HEK293 (cell line): ENCODE measurements around the gene DNAAF5.
"Not testable (repeated sequence)": the region's sequence is repeated elsewhere in the genome, so short reads cannot be mapped to it uniquely, and the experiment has no call there.

Experiments
- CTCF ChIA-PET: fragments of 350-600 bp; formaldehyde crosslinking; extraction: SDS; loops from one replicate; lab custom pipeline; 2021; ENCODE audit warnings: antibody characterized with exemption; lab: Yijun Ruan, JAX
- POLR2A ChIA-PET: fragments of 300-600 bp; formaldehyde crosslinking; extraction: SDS; loops from one replicate; lab custom pipeline; 2020; ENCODE audit warnings: antibody characterized with exemption, inconsistent platforms; lab: Yijun Ruan, JAX
- H3K27ac ChIP-seq: fragments of 200-500 bp; sonication (Bioruptor generic); 2 replicates; pipeline ENCODE4 v1.5.1; 2014; ENCODE audit warnings: low read depth, low read length, control low read depth, inconsistent platforms; ENCODE audit errors: extremely low read depth
- H3K36me3 ChIP-seq, 2 experiments: fragments of 200-500 bp in 1 of 2; sonication (Bioruptor generic) in 1 of 2; 1 replicate in 1 of 2; 2 replicates in 1 of 2; pipeline ENCODE4 v1.5.1; 2014 to 2017; ENCODE audit warnings: inconsistent platforms in 2 of 2, low read length in 2 of 2; ENCODE audit not compliant: control insufficient read depth in 2 of 2, insufficient read depth in 1 of 2
- H3K4me1 ChIP-seq: fragments of 200-500 bp; sonication (Bioruptor generic); 2 replicates; pipeline ENCODE4 v1.5.1; 2014; ENCODE audit warnings: mild to moderate bottlenecking, low read length, inconsistent platforms; ENCODE audit not compliant: control insufficient read depth, insufficient read depth
- H3K4me3 ChIP-seq: 2 replicates; pipeline ENCODE4 v1.5.1; 2011; ENCODE audit warnings: low read depth, mild to moderate bottlenecking, control low read depth, low read length, moderate library complexity
- H3K9me3 ChIP-seq: fragments of 200-500 bp; sonication (Bioruptor generic); 2 replicates; pipeline ENCODE4 v1.5.1; 2014; ENCODE audit warnings: low read depth, low read length, inconsistent platforms; ENCODE audit not compliant: control insufficient read depth, insufficient read depth
- BCL11B ChIP-seq: fragments of 450-650 bp; formaldehyde crosslinking; IDR thresholded peaks from 2 replicates; pipeline ENCODE4 v1.5.1; 2016; ENCODE audit warnings: low read depth, missing biosample characterization, missing genetic modification characterization
- KLF10 ChIP-seq: fragments of 450-650 bp; IDR thresholded peaks from 2 replicates; pipeline ENCODE4 v1.5.1; 2018; ENCODE audit warnings: missing biosample characterization, mild to moderate bottlenecking, missing genetic modification characterization
- OVOL3 ChIP-seq: fragments of 450-650 bp; formaldehyde crosslinking; IDR thresholded peaks from 2 replicates; pipeline ENCODE4 v1.5.1; 2016; ENCODE audit warnings: missing biosample characterization, missing genetic modification characterization
- ZFHX2 ChIP-seq: fragments of 450-650 bp; formaldehyde crosslinking; conservative IDR thresholded peaks from 2 replicates; pipeline ENCODE4 v1.5.1; 2016; ENCODE audit warnings: missing biosample characterization, missing genetic modification characterization
- ZNF10 ChIP-seq: fragments of 450-650 bp; formaldehyde crosslinking; IDR thresholded peaks from 2 replicates; pipeline ENCODE4 v1.5.1; 2017; ENCODE audit warnings: missing biosample characterization, missing genetic modification characterization
- ZNF146 ChIP-seq: fragments of 450-650 bp; formaldehyde crosslinking; IDR thresholded peaks from 2 replicates; pipeline ENCODE4 v1.5.1; 2016; ENCODE audit warnings: missing biosample characterization, missing genetic modification characterization
- ZNF175 ChIP-seq: fragments of 450-650 bp; formaldehyde crosslinking; IDR thresholded peaks from 2 replicates; pipeline ENCODE4 v1.5.1; 2016; ENCODE audit warnings: missing biosample characterization, missing genetic modification characterization
- ZNF248 ChIP-seq: fragments of 450-650 bp; formaldehyde crosslinking; IDR thresholded peaks from 2 replicates; pipeline ENCODE4 v1.5.1; 2017; ENCODE audit warnings: missing biosample characterization, missing genetic modification characterization
- ZNF266 ChIP-seq: fragments of 450-650 bp; formaldehyde crosslinking; IDR thresholded peaks from 2 replicates; pipeline ENCODE4 v1.5.1; 2016; ENCODE audit warnings: missing biosample characterization, missing genetic modification characterization, low read depth
- ZNF585B ChIP-seq: fragments of 450-650 bp; formaldehyde crosslinking; IDR thresholded peaks from 2 replicates; pipeline ENCODE4 v1.5.1; 2016; ENCODE audit warnings: missing biosample characterization, missing genetic modification characterization
- ZNF626 ChIP-seq: fragments of 450-650 bp; sonication (Bioruptor Pico); formaldehyde crosslinking; IDR thresholded peaks from 2 replicates; pipeline ENCODE4 v1.5.1; 2018; ENCODE audit warnings: missing biosample characterization, missing genetic modification characterization, inconsistent platforms
- ZNF654 ChIP-seq: fragments of 450-650 bp; formaldehyde crosslinking; IDR thresholded peaks from 2 replicates; pipeline ENCODE4 v1.5.1; 2016; ENCODE audit warnings: low read depth, missing biosample characterization, missing genetic modification characterization
- TF ChIP-seq, protein P1 (sequence below): fragments of 450-650 bp; formaldehyde crosslinking; IDR thresholded peaks from 2 replicates; pipeline ENCODE4 v1.5.0; 2017; ENCODE audit warnings: missing biosample characterization, missing genetic modification characterization, borderline replicate concordance
- TF ChIP-seq, protein P2 (sequence below): fragments of 450-650 bp; formaldehyde crosslinking; IDR thresholded peaks from 2 replicates; pipeline ENCODE4 v1.5.1; 2017; ENCODE audit warnings: missing biosample characterization, missing genetic modification characterization
- TF ChIP-seq, protein P3 (sequence below): fragments of 450-650 bp; formaldehyde crosslinking; IDR thresholded peaks from 2 replicates; pipeline ENCODE4 v1.5.1; 2016; ENCODE audit warnings: missing biosample characterization, missing genetic modification characterization
- TF ChIP-seq, protein P4 (sequence below): fragments of 450-650 bp; formaldehyde crosslinking; conservative IDR thresholded peaks from 2 replicates; pipeline ENCODE4 v1.5.1; 2016; ENCODE audit warnings: low read depth, missing biosample characterization, missing genetic modification characterization

DNAAF5 gene

DNA sequence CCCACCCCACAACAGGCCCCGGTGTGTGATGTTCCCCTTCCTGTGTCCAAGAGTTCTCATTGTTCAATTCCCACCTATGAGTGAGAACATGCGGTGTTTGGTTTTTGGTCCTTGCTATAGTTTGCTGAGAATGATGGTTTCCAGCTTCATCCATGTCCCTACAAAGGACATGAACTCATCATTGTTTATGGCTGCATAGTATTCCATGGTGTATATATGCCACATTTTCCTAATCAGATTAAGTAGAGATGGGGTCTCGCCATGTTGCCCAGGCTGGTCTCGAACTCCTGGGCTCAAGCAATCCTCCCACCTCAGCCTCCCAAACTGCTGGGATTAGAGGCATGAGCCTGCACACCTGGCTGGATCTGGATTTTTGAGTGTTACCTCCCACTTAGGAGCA lies 77.3 kb downstream of the DNAAF5 start:
- H3K9me3 ChIP-seq, H3K4me3 ChIP-seq, H3K4me1 ChIP-seq, H3K36me3 ChIP-seq, POLR2A ChIA-PET, H3K27ac ChIP-seq: not testable (repeated sequence)
- TF ChIP-seq ZNF146 (tag by site-specific recombination) = peak; percentile 97
- CTCF ChIA-PET = interaction anchor here (0.9 kb wide), 1 partner anchor 17 kb away, joined by 3 read pairs; no protein-coding TSS in a partner anchor

DNA sequence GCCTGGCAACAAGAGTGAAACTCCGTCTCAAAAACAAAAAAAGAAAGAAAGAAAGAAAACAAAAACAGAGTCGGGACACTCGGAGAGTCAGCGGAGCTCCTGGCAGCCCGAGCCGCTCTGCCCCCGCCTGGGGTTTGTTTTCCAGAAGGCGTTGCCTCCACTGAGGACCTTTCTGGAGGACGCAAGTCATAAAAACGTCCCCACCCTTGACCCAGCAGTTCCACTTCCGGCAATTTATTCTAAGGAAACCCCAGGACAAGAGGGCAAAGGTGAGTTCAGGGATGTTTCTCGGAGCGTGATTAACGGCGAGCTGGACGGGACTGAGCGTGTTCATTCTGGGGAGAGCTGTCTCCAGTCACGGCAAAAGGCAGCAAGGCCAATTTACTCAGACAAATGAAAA lies 78.8 kb downstream of the DNAAF5 start:
- no peaks in the 10 kb centered on the region for H3K9me3 ChIP-seq
- TF ChIP-seq ZNF248 (tag by site-specific recombination) (no peak), ZNF654 (tag by site-specific recombination) (no peak), ZFHX2 (tag by site-specific recombination) (no peak), ZNF626 (tag by site-specific recombination) (no peak), KLF10 (tag by site-specific recombination) (no peak), ZNF266 (no peak), BCL11B (tag by site-specific recombination) (no peak), OVOL3 (tag by site-specific recombination) (no peak), ZNF175 (no peak), ZNF10 (tag by site-specific recombination) (no peak), ZNF585B (tag by site-specific recombination) (no peak)
- TF ChIP-seq, protein P1, sequence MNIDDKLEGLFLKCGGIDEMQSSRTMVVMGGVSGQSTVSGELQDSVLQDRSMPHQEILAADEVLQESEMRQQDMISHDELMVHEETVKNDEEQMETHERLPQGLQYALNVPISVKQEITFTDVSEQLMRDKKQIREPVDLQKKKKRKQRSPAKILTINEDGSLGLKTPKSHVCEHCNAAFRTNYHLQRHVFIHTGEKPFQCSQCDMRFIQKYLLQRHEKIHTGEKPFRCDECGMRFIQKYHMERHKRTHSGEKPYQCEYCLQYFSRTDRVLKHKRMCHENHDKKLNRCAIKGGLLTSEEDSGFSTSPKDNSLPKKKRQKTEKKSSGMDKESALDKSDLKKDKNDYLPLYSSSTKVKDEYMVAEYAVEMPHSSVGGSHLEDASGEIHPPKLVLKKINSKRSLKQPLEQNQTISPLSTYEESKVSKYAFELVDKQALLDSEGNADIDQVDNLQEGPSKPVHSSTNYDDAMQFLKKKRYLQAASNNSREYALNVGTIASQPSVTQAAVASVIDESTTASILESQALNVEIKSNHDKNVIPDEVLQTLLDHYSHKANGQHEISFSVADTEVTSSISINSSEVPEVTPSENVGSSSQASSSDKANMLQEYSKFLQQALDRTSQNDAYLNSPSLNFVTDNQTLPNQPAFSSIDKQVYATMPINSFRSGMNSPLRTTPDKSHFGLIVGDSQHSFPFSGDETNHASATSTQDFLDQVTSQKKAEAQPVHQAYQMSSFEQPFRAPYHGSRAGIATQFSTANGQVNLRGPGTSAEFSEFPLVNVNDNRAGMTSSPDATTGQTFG = no peak
- TF ChIP-seq, protein P2, sequence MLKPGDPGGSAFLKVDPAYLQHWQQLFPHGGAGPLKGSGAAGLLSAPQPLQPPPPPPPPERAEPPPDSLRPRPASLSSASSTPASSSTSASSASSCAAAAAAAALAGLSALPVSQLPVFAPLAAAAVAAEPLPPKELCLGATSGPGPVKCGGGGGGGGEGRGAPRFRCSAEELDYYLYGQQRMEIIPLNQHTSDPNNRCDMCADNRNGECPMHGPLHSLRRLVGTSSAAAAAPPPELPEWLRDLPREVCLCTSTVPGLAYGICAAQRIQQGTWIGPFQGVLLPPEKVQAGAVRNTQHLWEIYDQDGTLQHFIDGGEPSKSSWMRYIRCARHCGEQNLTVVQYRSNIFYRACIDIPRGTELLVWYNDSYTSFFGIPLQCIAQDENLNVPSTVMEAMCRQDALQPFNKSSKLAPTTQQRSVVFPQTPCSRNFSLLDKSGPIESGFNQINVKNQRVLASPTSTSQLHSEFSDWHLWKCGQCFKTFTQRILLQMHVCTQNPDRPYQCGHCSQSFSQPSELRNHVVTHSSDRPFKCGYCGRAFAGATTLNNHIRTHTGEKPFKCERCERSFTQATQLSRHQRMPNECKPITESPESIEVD = no peak
- TF ChIP-seq, protein P3, sequence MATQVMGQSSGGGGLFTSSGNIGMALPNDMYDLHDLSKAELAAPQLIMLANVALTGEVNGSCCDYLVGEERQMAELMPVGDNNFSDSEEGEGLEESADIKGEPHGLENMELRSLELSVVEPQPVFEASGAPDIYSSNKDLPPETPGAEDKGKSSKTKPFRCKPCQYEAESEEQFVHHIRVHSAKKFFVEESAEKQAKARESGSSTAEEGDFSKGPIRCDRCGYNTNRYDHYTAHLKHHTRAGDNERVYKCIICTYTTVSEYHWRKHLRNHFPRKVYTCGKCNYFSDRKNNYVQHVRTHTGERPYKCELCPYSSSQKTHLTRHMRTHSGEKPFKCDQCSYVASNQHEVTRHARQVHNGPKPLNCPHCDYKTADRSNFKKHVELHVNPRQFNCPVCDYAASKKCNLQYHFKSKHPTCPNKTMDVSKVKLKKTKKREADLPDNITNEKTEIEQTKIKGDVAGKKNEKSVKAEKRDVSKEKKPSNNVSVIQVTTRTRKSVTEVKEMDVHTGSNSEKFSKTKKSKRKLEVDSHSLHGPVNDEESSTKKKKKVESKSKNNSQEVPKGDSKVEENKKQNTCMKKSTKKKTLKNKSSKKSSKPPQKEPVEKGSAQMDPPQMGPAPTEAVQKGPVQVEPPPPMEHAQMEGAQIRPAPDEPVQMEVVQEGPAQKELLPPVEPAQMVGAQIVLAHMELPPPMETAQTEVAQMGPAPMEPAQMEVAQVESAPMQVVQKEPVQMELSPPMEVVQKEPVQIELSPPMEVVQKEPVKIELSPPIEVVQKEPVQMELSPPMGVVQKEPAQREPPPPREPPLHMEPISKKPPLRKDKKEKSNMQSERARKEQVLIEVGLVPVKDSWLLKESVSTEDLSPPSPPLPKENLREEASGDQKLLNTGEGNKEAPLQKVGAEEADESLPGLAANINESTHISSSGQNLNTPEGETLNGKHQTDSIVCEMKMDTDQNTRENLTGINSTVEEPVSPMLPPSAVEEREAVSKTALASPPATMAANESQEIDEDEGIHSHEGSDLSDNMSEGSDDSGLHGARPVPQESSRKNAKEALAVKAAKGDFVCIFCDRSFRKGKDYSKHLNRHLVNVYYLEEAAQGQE = no peak
- TF ChIP-seq, protein P4, sequence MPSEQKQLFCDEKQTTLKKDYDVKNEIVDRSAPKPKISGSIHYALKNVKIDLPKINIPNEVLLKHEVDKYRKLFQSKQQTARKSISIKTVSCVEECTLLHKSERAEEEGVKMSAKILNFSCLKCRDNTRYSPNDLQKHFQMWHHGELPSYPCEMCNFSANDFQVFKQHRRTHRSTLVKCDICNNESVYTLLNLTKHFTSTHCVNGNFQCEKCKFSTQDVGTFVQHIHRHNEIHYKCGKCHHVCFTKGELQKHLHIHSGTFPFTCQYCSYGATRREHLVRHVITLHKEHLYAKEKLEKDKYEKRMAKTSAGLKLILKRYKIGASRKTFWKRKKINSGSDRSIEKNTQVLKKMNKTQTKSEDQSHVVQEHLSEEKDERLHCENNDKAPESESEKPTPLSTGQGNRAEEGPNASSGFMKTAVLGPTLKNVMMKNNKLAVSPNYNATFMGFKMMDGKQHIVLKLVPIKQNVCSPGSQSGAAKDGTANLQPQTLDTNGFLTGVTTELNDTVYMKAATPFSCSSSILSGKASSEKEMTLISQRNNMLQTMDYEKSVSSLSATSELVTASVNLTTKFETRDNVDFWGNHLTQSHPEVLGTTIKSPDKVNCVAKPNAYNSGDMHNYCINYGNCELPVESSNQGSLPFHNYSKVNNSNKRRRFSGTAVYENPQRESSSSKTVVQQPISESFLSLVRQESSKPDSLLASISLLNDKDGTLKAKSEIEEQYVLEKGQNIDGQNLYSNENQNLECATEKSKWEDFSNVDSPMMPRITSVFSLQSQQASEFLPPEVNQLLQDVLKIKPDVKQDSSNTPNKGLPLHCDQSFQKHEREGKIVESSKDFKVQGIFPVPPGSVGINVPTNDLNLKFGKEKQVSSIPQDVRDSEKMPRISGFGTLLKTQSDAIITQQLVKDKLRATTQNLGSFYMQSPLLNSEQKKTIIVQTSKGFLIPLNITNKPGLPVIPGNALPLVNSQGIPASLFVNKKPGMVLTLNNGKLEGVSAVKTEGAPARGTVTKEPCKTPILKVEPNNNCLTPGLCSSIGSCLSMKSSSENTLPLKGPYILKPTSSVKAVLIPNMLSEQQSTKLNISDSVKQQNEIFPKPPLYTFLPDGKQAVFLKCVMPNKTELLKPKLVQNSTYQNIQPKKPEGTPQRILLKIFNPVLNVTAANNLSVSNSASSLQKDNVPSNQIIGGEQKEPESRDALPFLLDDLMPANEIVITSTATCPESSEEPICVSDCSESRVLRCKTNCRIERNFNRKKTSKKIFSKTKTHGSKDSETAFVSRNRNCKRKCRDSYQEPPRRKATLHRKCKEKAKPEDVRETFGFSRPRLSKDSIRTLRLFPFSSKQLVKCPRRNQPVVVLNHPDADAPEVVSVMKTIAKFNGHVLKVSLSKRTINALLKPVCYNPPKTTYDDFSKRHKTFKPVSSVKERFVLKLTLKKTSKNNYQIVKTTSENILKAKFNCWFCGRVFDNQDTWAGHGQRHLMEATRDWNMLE (tag by site-specific recombination) = no peak
- H3K4me1 ChIP-seq = no peaks in the 10 kb centered on the region
- H3K27ac ChIP-seq = no peak overlapping the region
- ChIA-PET POLR2A (interaction anchor here (1.0 kb wide), 1 partner anchor 11 kb away, joined by 3 read pairs; no protein-coding TSS in a partner anchor), CTCF (no interaction called here)
- H3K36me3 ChIP-seq = no peaks in the 10 kb centered on the region
- no peak overlapping the region for H3K4me3 ChIP-seq
